H1 (cell line): ENCODE data around the gene FCRLB. TPM values are rescaled to one million over a fixed set of nuclear protein-coding genes. Genes with fewer than 3 reads are reported as not detected.

Experiments used
- CTCF ChIA-PET: fragments of 300-600 bp; sonication (Branson Sonifier 250); formaldehyde crosslinking; loops from one replicate; lab custom pipeline; 2021; ENCODE audit not compliant: partially characterized antibody; lab: Charles Lee
- POLR2A ChIA-PET: fragments of 300-600 bp; sonication (Branson Sonifier 250); formaldehyde crosslinking; loops from one replicate; lab custom pipeline; 2021; ENCODE audit warnings: inconsistent platforms; ENCODE audit not compliant: partially characterized antibody; lab: Charles Lee
- DNase-seq, 2 experiments: peaks; one replicate each; pipeline versions ENCODE4 v3.0.0 to v3.0.0-alpha.2; 2010 to 2022; ENCODE audit warnings: low spot score in 2 of 2, low read depth in 1 of 2, mixed read lengths in 1 of 2
- FAIRE-seq: peaks from 2 replicates; lab custom pipeline; 2011; peaks lifted over from hg19 to GRCh38; lab: Jason Lieb, UNC
- H2AFZ ChIP-seq: 2 replicates; pipeline ENCODE4 v1.8.1; 2012; ENCODE audit warnings: low read length, inconsistent platforms
- H2AK5ac ChIP-seq: 2 replicates; pipeline ENCODE4 v1.6.1; 2013; ENCODE audit warnings: low read depth, low read length
- H2BK120ac ChIP-seq: replicated peaks from 2 replicates; pipeline ENCODE3; 2013; ENCODE audit warnings: low read depth, low read length, inconsistent platforms
- H2BK12ac ChIP-seq: 2 replicates; pipeline ENCODE4 v1.6.1; 2013; ENCODE audit warnings: low read depth, low read length
- H2BK15ac ChIP-seq: 2 replicates; pipeline ENCODE4 v1.6.1; 2013; ENCODE audit warnings: low read length
- H2BK20ac ChIP-seq: 2 replicates; pipeline ENCODE4 v1.6.1; 2013; ENCODE audit warnings: low read length
- H2BK5ac ChIP-seq: 2 replicates; pipeline ENCODE4 v1.6.1; 2013; ENCODE audit warnings: low read depth, low read length
- H3K14ac ChIP-seq: 2 replicates; pipeline ENCODE4 v1.6.1; 2013; ENCODE audit warnings: inconsistent platforms; ENCODE audit not compliant: insufficient read length
- H3K18ac ChIP-seq: 2 replicates; pipeline ENCODE4 v1.6.1; 2013; ENCODE audit warnings: low read length; ENCODE audit errors: extremely low read depth
- H3K23ac ChIP-seq: 2 replicates; pipeline ENCODE4 v1.6.1; 2013; ENCODE audit warnings: inconsistent platforms; ENCODE audit not compliant: insufficient read length
- H3K23me2 ChIP-seq: 2 replicates; pipeline ENCODE4 v1.6.1; 2013; ENCODE audit warnings: low read depth, low read length
- H3K27ac ChIP-seq: 2 replicates; pipeline ENCODE4 v1.6.1; 2011; ENCODE audit warnings: low read depth, low read length, inconsistent platforms
- H3K27me3 ChIP-seq, 4 experiments: replicated peaks in 1 of 4; 1 replicate in 1 of 4; 2 replicates in 3 of 4; pipeline versions ENCODE4 v1.6.1 to v1.8.1; 2011 to 2013; ENCODE audit warnings: low read length in 3 of 4, mild to moderate bottlenecking in 3 of 4, inconsistent platforms in 2 of 4, mixed read lengths in 2 of 4, moderate library complexity in 1 of 4; ENCODE audit not compliant: control insufficient read depth in 3 of 4, insufficient read depth in 3 of 4; ENCODE audit errors: extremely low read depth in 1 of 4
- H3K36me3 ChIP-seq, 4 experiments: 2 replicates each; pipeline versions ENCODE4 v1.6.1 to v1.8.1; 2011 to 2013; ENCODE audit warnings: mild to moderate bottlenecking in 4 of 4, low read length in 3 of 4, moderate library complexity in 2 of 4, control low read depth in 1 of 4, inconsistent platforms in 1 of 4; ENCODE audit not compliant: insufficient read depth in 4 of 4, control insufficient read depth in 2 of 4
- H3K4ac ChIP-seq: replicated peaks from 2 replicates; pipeline ENCODE3; 2013; ENCODE audit warnings: low read length, low read depth, mixed read lengths, inconsistent platforms; ENCODE audit not compliant: insufficient read length
- H3K4me1 ChIP-seq, 4 experiments: replicated peaks in 1 of 4; 1 replicate in 1 of 4; 2 replicates in 3 of 4; pipeline versions ENCODE4 v1.6.1 to v1.8.1; 2011 to 2013; ENCODE audit warnings: low read length in 3 of 4, inconsistent platforms in 2 of 4, mixed read lengths in 1 of 4; ENCODE audit not compliant: insufficient read depth in 4 of 4, control insufficient read depth in 3 of 4
- H3K4me2 ChIP-seq, 2 experiments: 2 replicates each; pipeline versions ENCODE4 v1.6.1 to v1.8.1; 2011 to 2013; ENCODE audit warnings: low read depth in 2 of 2, low read length in 2 of 2, control low read depth in 1 of 2, inconsistent platforms in 1 of 2, mild to moderate bottlenecking in 1 of 2; ENCODE audit not compliant: insufficient read depth in 1 of 2
- H3K4me3 ChIP-seq, 4 experiments: fragments of 200-600, 300-600 bp in 1 of 4; sonication (generic), shearing (Covaris generic), sonication (Bioruptor Twin) in 1 of 4; 2 replicates each; pipeline versions ENCODE4 v1.5.1 to v1.8.1; 2011 to 2016; ENCODE audit warnings: low read length in 4 of 4, low read depth in 3 of 4, control low read depth in 2 of 4, inconsistent platforms in 2 of 4, mild to moderate bottlenecking in 2 of 4, mixed read lengths in 1 of 4, moderate library complexity in 1 of 4; ENCODE audit not compliant: insufficient read depth in 2 of 4; ENCODE audit errors: extremely low read depth in 1 of 4
- H3K56ac ChIP-seq: replicated peaks from 2 replicates; pipeline ENCODE3; 2013; ENCODE audit warnings: low read depth, mild to moderate bottlenecking, mixed read lengths, low read length, inconsistent platforms; ENCODE audit not compliant: insufficient read length
- H3K79me1 ChIP-seq: 2 replicates; pipeline ENCODE4 v1.6.1; 2013; ENCODE audit warnings: low read depth, low read length, control low read depth
- H3K79me2 ChIP-seq, 2 experiments: 2 replicates each; pipeline versions ENCODE4 v1.6.1 to v1.8.1; 2012 to 2013; ENCODE audit warnings: low read length in 2 of 2, mild to moderate bottlenecking in 2 of 2, inconsistent platforms in 1 of 2; ENCODE audit not compliant: insufficient read depth in 2 of 2, control insufficient read depth in 1 of 2
- H3K9ac ChIP-seq, 4 experiments: replicated peaks in 1 of 4; 1 replicate in 1 of 4; 2 replicates in 3 of 4; pipeline versions ENCODE4 v1.6.1 to v1.8.1; 2011 to 2013; ENCODE audit warnings: low read depth in 3 of 4, low read length in 3 of 4, control low read depth in 2 of 4, mild to moderate bottlenecking in 2 of 4, moderate library complexity in 2 of 4, inconsistent platforms in 1 of 4; ENCODE audit errors: extremely low read depth in 1 of 4
- H3K9me3 ChIP-seq, 2 experiments: 2 replicates each; pipeline versions ENCODE4 v1.6.1 to v1.8.1; 2012 to 2013; ENCODE audit warnings: mild to moderate bottlenecking in 2 of 2, moderate library complexity in 2 of 2, control low read depth in 1 of 2, inconsistent platforms in 1 of 2, low read depth in 1 of 2, low read length in 1 of 2, mixed read lengths in 1 of 2; ENCODE audit not compliant: insufficient read depth in 2 of 2
- H4K20me1 ChIP-seq, 2 experiments: replicated peaks in 1 of 2; 2 replicates each; pipeline versions ENCODE3 to v1.8.1; 2011 to 2013; ENCODE audit warnings: inconsistent platforms in 2 of 2, low read length in 2 of 2, mild to moderate bottlenecking in 1 of 2; ENCODE audit not compliant: insufficient read depth in 2 of 2, control insufficient read depth in 1 of 2
- H4K5ac ChIP-seq: 2 replicates; pipeline ENCODE4 v1.6.1; 2013; ENCODE audit warnings: low read length, low read depth, mixed read lengths, inconsistent platforms; ENCODE audit not compliant: insufficient read length
- H4K8ac ChIP-seq: 2 replicates; pipeline ENCODE4 v1.8.0; 2013; ENCODE audit warnings: mild to moderate bottlenecking, moderate library complexity, low read length, inconsistent platforms; ENCODE audit not compliant: insufficient read depth; ENCODE audit errors: extremely low read depth
- H4K91ac ChIP-seq: replicated peaks from 2 replicates; pipeline ENCODE3; 2013; ENCODE audit warnings: low read length, mixed read lengths, inconsistent platforms; ENCODE audit not compliant: insufficient read length
- CBX5 ChIP-seq: fragments of 300-800, 300-1000 bp; sonication (generic); IDR thresholded peaks from 2 replicates; pipeline ENCODE4 v1.7.1; 2016; ENCODE audit warnings: antibody characterized with exemption, low read length, low read depth
- JUN ChIP-seq: IDR thresholded peaks from 2 replicates; pipeline ENCODE4 v1.6.1; 2011; ENCODE audit warnings: low read depth, mild to moderate bottlenecking, improper control_type of control experiment, low read length
- SIN3A ChIP-seq, 2 experiments: IDR thresholded peaks in 1 of 2; conservative IDR thresholded peaks in 1 of 2; 2 replicates each; pipeline ENCODE4 v1.6.1; 2011 to 2012; ENCODE audit warnings: low read length in 2 of 2, improper control_type of control experiment in 1 of 2, low read depth in 1 of 2, mild to moderate bottlenecking in 1 of 2
- WGBS, 2 experiments: shearing (Covaris generic) in 1 of 2; methylation state at CpG; one replicate each; pipeline versions ENCODE4 v1.1.6 to v1.1.7; 2013 to 2015; ENCODE audit warnings: low lambda C conversion rate in 2 of 2, mixed read lengths in 2 of 2, inconsistent platforms in 1 of 2, low coverage in 1 of 2, missing lambda C conversion rate in 1 of 2; ENCODE audit not compliant: insufficient replicate concordance in 2 of 2, insufficient coverage in 1 of 2, insufficient read length in 1 of 2; ENCODE audit errors: extremely low coverage in 1 of 2, missing lambda C conversion rate in 1 of 2; 5-methylcytosine and 5-hydroxymethylcytosine counted together
- polyA plus RNA-seq, 7 experiments: library from polyadenylated mRNA; depleted of rRNA in 3 of 7; stranded (reverse) in 5 of 7; unstranded in 2 of 7; fragments of >200 nt in 5 of 7; fragments of 200-250 nt in 2 of 7; gene quantifications; 1 replicate in 5 of 7; 2 replicates in 1 of 7; 4 replicates in 1 of 7; pipeline versions ENCODE4 v1.2.1 to v1.2.3, GENCODE V29; 2011 to 2013; ENCODE audit warnings: missing spikeins in 2 of 7, mixed read lengths in 2 of 7
- total RNA-seq: library from RNA; stranded (reverse); fragmentation: NEBNext Ultra II Directional; extraction: Animal tissue kit (Norgen Biotek cat#: 25700); gene quantifications from 2 replicates; pipeline ENCODE4 v1.2.1, GENCODE V29; 2021
- TF ChIP-seq, protein P1 (sequence below): IDR thresholded peaks from 2 replicates; pipeline ENCODE4 v1.6.1; 2012; ENCODE audit warnings: inconsistent platforms
- TF ChIP-seq, protein P2 (sequence below): IDR thresholded peaks from 2 replicates; pipeline ENCODE4 v1.6.1; 2011; ENCODE audit warnings: low read length, improper control_type of control experiment

The FCRLB gene
- total and polyA plus RNA-seq, 2 of the 8 experiments (the other 6 are each of a cell fraction or from before 2014, with no cell fraction given), result 0.14 to 0.24 TPM

DNA sequence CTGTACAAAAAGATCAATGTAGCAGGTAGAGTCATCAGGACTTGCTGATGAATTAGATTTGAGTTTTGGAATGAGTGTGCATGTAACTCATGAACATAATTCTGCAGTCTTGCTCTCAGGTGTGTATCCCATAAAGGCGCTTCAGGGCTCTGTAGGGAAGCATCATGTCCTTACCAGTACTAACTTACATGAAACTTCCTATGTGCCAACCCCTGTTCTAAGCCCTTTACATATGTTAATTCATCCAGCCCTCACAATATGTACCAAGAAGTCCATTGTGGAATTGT lies 2.1 kb upstream of the FCRLB start:
- Histone ChIP-seq H2AK5ac (no peak overlapping the region), H3K9ac (no peak overlapping the region), H3K36me3 (no peaks in the 10 kb centered on the region), H3K9me3 (no peaks in the 10 kb centered on the region), H2AFZ (no peak overlapping the region), H2BK20ac (no peak overlapping the region), H3K4ac (no peak overlapping the region), H3K14ac (no peak overlapping the region), H2BK5ac (no peak overlapping the region), H3K4me3 (no peak overlapping the region), H3K4me1 (no peaks in the 10 kb centered on the region), H2BK15ac (no peak overlapping the region), H3K79me1 (no peaks in the 10 kb centered on the region), H3K4me2 (no peak overlapping the region), H4K8ac (no peak overlapping the region), H3K18ac (no peak overlapping the region), H3K23me2 (no peaks in the 10 kb centered on the region), H3K79me2 (no peaks in the 10 kb centered on the region), H4K5ac (no peak overlapping the region), H3K27me3 (no peaks in the 10 kb centered on the region; a peak in 2 of 7 replicates), H3K23ac (no peak overlapping the region), H2BK120ac (no peak overlapping the region), H4K20me1 (no peaks in the 10 kb centered on the region)
- CTCF ChIA-PET, result interaction anchor here (1.4 kb wide), 1 partner anchor 30 kb away, joined by 5 read pairs; the partner anchor contains the start of gene DUSP12
- DNase-seq, result no peak
- POLR2A ChIA-PET, result no interaction called here
- WGBS, 2 experiments, result 89% methylated on average over 1 of the region's 1 CpG; no CpG with 5 or more reads in 1 of the 2 experiments
- no peak for FAIRE-seq
- TF ChIP-seq, protein P1, sequence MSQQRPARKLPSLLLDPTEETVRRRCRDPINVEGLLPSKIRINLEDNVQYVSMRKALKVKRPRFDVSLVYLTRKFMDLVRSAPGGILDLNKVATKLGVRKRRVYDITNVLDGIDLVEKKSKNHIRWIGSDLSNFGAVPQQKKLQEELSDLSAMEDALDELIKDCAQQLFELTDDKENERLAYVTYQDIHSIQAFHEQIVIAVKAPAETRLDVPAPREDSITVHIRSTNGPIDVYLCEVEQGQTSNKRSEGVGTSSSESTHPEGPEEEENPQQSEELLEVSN, result no peak
- TF ChIP-seq CBX5 (no peak), SIN3A (conservative IDR thresholded peaks at IDR 0.05 in 1 of 2, IDR thresholded peaks at IDR 0.05 in 1 of 2; ENCODE audit: low read depth in 1 of 2, low read length in 2 of 2) (no peak), JUN (no peak)
- TF ChIP-seq, protein P2, sequence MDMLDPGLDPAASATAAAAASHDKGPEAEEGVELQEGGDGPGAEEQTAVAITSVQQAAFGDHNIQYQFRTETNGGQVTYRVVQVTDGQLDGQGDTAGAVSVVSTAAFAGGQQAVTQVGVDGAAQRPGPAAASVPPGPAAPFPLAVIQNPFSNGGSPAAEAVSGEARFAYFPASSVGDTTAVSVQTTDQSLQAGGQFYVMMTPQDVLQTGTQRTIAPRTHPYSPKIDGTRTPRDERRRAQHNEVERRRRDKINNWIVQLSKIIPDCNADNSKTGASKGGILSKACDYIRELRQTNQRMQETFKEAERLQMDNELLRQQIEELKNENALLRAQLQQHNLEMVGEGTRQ, result no peak
- TF ChIP-seq, all 59 proteins: peak for 0
- Histone ChIP-seq H4K91ac (no peak overlapping the region), H3K27ac (no peak overlapping the region), H3K56ac (no peak overlapping the region), H2BK12ac (no peak overlapping the region)
